RWPE2 (cell line): ENCODE results near the gene ROMO1.

Source experiments
- ATAC-seq: fragments of 200-7000 bp; cut with Tn5 transposase; 3 replicates; pipeline ENCODE4 v1.9.1; 2021; ENCODE audit warnings: low read depth
- DNase-seq: peaks from one replicate; pipeline ENCODE4 v3.0.0-alpha.2; 2020; ENCODE audit warnings: low spot score
- H3K27ac ChIP-seq: fragments of 450-650 bp; 2 replicates; pipeline ENCODE4 v1.5.1; 2017; ENCODE audit warnings: mild to moderate bottlenecking; ENCODE audit not compliant: poor library complexity, severe bottlenecking
- H3K27me3 ChIP-seq: fragments of 250-450 bp; sonication (Bioruptor Pico); 2 replicates; pipeline ENCODE4 v1.5.1; 2021; ENCODE audit warnings: mild to moderate bottlenecking, moderate library complexity; ENCODE audit not compliant: insufficient read depth, poor library complexity, severe bottlenecking
- H3K36me3 ChIP-seq: fragments of 250-450 bp; sonication (Bioruptor Pico); 2 replicates; pipeline ENCODE4 v1.5.1; 2020; ENCODE audit warnings: low read depth, mild to moderate bottlenecking, moderate library complexity
- H3K4me1 ChIP-seq: fragments of 250-450 bp; sonication (Bioruptor Pico); 2 replicates; pipeline ENCODE4 v1.5.1; 2021; ENCODE audit warnings: mild to moderate bottlenecking, moderate library complexity; ENCODE audit not compliant: insufficient read depth, poor library complexity, severe bottlenecking
- H3K4me3 ChIP-seq: fragments of 250-450 bp; sonication (Bioruptor Pico); 2 replicates; pipeline ENCODE4 v1.5.1; 2021; ENCODE audit warnings: mild to moderate bottlenecking, moderate library complexity; ENCODE audit not compliant: severe bottlenecking
- H3K9me3 ChIP-seq: fragments of 250-450 bp; sonication (Bioruptor Pico); 2 replicates; pipeline ENCODE4 v1.5.1; 2021; ENCODE audit warnings: mild to moderate bottlenecking, moderate library complexity; ENCODE audit not compliant: severe bottlenecking
- CTCF ChIP-seq: fragments of 450-650 bp; IDR thresholded peaks from one replicate; pipeline ENCODE4 v1.5.1; 2017; ENCODE audit warnings: mild to moderate bottlenecking, moderate library complexity; ENCODE audit not compliant: poor library complexity, severe bottlenecking

ROMO1 gene

DNA sequence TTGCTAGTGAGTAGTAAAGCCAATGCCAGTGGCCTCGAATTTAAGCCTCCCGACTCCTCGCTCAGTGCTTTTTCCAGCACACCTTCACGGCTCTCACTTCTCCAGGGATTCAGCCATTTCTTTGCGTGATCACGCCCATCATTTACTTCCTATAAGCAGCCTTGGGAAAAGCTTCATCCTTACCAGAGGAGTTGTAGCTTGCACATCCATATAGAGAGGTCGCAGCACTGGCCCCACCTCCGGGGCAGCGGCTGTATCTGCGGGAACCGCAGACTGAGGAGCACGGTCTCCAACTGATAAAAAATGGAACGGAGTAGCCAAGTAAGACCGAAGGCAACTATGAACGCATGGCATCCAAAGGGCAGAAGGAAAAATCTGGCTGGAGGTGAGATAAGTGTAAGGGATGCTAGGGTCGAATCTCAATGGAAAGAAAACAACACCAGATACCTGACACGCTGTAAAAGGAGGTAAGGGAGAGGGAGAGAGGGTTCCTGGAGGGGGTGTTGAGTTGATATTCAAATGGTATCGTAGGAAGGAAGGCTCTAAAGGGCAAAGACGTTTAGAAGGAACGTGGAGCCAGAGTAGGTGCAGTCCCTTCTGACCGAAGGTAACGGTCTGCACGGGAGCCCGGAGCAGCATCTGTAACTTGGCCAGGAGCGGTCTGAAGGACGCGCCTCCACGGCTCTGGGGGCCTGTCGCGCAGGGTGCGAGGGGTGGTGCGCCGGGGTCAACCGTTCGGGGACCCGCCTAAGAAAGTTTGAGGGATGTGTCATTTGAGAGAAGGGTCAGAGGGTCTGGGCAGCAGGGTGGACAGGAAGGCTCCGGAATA is 693 bp upstream of the ROMO1 start:
- Histone ChIP-seq H3K9me3 (no peaks in the 10 kb centered on the region), H3K4me3 (peak overlapping the region; percentile 81), H3K27me3 (no peaks in the 10 kb centered on the region), H3K4me1 (peaks cover 15% of the 10 kb centered on the region), H3K27ac (peak overlapping the region; percentile 82), H3K36me3 (peaks cover 76% of the 10 kb centered on the region)
- peak; percentile 37 for ATAC-seq
- no peak for TF ChIP-seq CTCF
- DNase-seq, result peak; percentile 81

- peaks cover 76% of the 10 kb centered on the region for H3K36me3 ChIP-seq
- no peak for DNase-seq
These were observed 886 bp downstream of the ROMO1 start for GRCh38 chr20:35699957-35700624.

GRCh38 chr20:35700625-35701148 is 1.5 kb downstream of the ROMO1 start:
- Histone ChIP-seq H3K27ac (peak overlapping the region; percentile 82), H3K4me1 (peaks cover 15% of the 10 kb centered on the region)

More at GRCh38 chr20:35699957-35700624, 886 bp downstream of the ROMO1 start:
- no peaks in the 10 kb centered on the region for H3K9me3 ChIP-seq
- no peak for TF ChIP-seq CTCF
- no peak for ATAC-seq
- peak overlapping the region; percentile 81 for H3K4me3 ChIP-seq
- no peaks in the 10 kb centered on the region for H3K27me3 ChIP-seq
- H3K27ac ChIP-seq, result peak overlapping the region; percentile 82
- H3K4me1 ChIP-seq, result peaks cover 15% of the 10 kb centered on the region

GRCh38 chr20:35702051-35702823 is 3.0 kb downstream of the ROMO1 start:
- Histone ChIP-seq H3K27me3 (no peaks in the 10 kb centered on the region), H3K27ac (peak overlapping the region; percentile 18), H3K4me1 (peaks cover 15% of the 10 kb centered on the region), H3K9me3 (no peaks in the 10 kb centered on the region), H3K4me3 (no peak overlapping the region), H3K36me3 (peaks cover 76% of the 10 kb centered on the region)
- DNase-seq, result peak; percentile 72
- no peak for TF ChIP-seq CTCF
- ATAC-seq, result no peak

More at GRCh38 chr20:35700625-35701148, 1.5 kb downstream of the ROMO1 start:
- H3K27me3 ChIP-seq, result no peaks in the 10 kb centered on the region
- H3K9me3 ChIP-seq, result no peaks in the 10 kb centered on the region
- DNase-seq, result peak; percentile 69
- no peak overlapping the region for H3K4me3 ChIP-seq
- peaks cover 76% of the 10 kb centered on the region for H3K36me3 ChIP-seq
- no peak for ATAC-seq
- no peak for TF ChIP-seq CTCF
